Stimulated activated CD4-positive, alpha-beta T cell treated with anti-CD3 and anti-CD28 coated beads, Interleukin-4, amount 100 ng/mL, for 48 hours (primary cell): ENCODE data around the gene CBX7.
A peak's percentile ranks its signal among the peaks of the same experiment; 100 is the strongest.

Experiments used
- DNase-seq, 2 donors: peaks; one replicate each; pipeline ENCODE4 v3.0.0-alpha.2; 2020; ENCODE audit warnings: low read depth in 2 of 2

The CBX7 gene

GRCh38 chr22:39092111-39092862, 60.2 kb downstream of the CBX7 start:
- DNase-seq, result no peak

DNA sequence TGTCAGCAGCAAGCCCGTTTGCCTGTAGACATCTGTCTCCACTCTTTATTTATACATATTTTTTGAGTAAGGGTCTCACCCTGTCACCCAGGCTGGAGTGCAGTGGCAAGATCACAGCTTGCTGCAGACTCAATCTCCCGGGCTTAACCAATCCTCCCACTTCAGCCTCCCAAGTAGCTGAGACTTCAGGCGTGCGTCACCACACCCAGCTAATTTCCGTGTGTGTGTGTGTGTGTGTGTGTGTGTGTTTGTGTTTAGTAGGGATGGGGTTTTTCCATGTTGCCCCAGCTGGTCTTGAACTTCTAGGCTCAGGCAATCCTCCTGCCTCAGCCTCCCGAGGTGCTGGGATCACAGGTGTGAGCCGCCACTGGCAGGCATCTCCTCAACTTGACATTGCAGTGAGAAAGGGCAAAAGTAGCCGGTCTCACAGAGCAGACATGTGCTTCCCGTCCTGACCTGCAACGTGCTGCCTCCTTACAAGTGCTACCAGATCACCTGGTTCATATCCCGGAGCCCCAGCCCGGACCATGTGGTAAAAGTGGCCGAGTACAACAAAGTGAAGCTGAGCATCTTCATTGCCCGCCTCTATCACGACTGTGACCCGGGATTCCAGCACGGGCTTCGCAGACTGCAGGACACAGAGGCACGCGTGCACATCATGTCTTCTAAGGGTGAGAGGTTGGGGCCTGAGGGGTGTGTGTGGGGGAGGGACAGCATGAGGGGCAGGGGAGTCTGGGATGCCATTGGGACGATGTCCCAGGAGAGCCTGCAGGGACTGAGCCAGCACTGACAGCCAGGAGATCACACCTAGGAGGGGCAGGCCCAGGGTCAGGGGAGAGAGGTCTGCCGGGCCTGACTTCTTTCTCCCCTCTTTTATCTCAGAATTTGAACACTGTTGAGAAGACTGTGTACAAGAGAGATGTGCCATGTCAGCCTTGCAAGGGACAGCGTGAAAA, 61.1 kb downstream of the CBX7 start:
- DNase-seq, result no peak

DNA sequence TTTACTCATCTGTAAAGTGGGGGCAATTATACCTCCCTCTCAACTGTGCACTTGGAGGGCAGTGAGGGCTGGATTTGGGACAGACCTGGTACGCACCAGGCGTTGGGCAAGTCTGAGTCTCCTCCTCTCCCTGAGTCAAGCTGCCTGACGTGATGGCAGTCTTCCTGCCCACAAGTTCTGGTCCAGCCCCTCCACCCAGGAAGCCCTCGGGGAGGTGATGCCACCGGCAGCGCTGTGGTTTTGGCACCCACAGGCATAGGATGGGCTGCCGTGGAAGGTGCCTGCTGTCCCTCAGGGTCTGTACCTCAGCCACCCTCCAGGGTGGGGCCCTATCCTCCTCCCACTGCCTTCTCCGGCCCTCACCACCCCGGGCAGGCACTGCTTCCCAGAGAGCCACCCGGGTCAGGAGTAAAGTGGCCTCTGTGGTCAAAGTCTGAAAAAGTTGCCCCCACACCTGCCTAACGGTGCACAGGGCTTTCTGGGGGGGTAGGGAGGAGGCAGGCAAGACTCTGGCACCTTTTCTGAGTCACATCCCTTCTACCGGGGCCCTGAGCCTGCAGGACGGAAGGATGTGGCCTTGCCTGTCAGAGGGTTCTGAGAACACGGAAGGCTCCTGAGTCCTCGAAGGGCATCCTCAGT, 61.9 kb downstream of the CBX7 start:
- DNase-seq, result peak; percentile 62 to 80

GRCh38 chr22:39089928-39090327, 62.6 kb downstream of the CBX7 start:
- DNase-seq, result no peak

GRCh38 chr22:39088685-39089032, 63.8 kb downstream of the CBX7 start:
- DNase-seq, result no peak

DNA sequence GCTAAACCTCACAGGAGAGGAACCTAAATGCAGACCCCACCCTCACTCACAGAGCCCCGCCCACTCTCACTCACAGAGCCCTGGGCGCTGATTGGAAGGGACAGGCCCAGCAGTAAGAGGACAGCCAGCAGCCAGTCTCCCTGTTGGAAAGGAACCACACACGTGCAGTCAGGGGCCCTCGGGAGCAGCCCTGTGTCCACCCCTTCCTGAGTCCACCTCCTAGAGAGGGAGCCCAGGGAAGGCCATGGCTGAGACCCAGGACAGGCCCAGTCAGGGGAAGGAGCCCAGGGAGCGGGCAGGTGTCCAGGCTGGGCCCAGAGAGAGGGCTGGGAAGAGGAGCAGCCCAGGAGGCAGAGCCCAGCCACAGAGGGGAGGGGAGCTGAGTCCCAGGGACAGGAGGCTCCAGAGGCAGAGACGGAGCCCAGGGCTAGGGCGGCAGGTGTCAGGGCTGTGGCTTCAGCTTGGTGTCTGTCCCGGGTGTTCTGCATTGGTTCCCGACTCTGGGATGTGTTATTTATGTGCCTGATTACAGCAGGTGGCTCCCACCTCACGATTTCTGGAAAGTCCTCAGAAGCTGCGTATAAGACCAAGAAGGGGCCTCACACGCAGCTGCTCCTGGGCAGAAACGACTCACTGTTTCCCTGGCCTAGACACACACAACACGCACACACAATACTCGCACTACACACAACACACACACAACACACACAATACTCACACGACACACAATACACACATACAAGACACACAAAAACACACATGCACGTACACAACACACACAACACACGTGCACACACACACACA, 64.4 kb downstream of the CBX7 start:
- DNase-seq, result no peak

GRCh38 chr22:39087098-39087497, 65.4 kb downstream of the CBX7 start:
- DNase-seq, result no peak

DNA sequence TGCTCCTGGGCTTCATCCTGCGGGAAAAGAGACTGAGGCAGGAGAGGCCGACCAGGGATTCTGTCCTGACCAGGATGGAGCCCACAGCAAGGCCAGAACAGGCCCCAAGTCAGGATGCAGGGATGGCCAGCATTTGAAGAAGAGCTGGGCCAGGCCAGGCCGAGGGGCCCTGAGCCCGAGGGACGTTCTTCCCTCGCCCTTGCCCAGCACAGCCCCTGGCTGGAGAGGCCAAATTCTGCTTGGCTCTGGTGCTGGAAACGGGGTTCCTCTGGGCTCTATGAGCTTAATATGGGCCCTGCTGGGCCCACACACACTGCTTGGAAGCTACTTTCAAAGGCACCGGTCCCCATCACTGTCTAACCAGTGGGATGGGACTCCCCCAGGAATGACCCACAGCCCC, 67.8 kb downstream of the CBX7 start:
- DNase-seq, result no peak

DNA sequence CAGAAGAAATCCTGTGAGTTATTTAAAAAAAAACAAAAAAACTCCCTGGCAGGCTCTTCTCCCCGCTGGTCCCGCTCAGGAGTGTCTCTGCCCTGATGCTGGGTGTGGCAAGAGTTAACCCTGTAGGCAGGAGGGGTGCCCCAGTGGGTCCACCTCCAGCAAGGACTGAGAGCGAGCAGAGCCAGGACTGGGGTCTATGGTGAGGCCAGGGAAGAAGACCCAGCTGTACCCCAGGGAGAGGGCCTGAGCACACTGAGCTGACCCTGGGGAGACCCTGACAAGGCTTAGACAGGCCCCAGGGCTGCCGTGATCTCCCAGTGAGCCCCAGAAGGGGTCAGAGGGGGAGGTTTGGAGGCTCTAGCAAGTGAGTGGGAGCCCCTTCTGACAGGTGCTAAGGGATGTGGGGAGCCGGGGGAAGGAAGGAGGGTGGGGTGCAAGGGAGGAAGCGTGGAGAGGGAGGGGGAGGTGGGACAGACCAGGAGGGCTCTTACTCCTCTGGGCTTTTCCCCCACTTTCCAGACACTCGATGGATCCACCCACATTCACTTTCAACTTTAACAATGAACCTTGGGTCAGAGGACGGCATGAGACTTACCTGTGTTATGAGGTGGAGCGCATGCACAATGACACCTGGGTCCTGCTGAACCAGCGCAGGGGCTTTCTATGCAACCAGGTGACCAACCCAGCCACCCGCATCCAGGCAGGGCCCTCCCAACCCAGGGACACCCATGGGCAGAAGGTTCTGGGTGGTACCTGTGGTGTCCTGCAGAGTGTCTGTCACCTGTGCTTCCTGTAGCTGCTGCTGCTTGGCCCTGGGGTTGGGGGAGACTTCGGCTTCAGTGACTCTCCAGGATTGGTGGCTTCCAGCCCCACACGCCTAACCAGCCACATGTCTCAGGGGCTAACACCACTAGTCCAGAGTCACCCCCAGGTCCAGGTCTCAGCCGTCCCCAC, 69.0 kb downstream of the CBX7 start:
- DNase-seq, result no peak

- DNase-seq, result no peak
Observed at GRCh38 chr22:39081598-39081997, 70.9 kb downstream of the CBX7 start.

- no peak for DNase-seq
Observed at GRCh38 chr22:39081016-39081415, 71.5 kb downstream of the CBX7 start.
